Spleen (tissue), 11 donors: ENCODE results near the gene ACSL5. TPM values are rescaled to one million over a fixed set of nuclear protein-coding genes. Genes with fewer than 3 reads are reported as not detected.

Source experiments
- DNase-seq: peaks from one replicate; pipeline ENCODE4 v3.0.0-alpha.2; 2020
- H3K27ac ChIP-seq, 8 donors: fragments of 200-600 bp; sonication (generic) in 7 of 8; 1 replicate in 4 of 8; 2 replicates in 4 of 8; pipeline versions ENCODE4 v1.5.0 to v1.8.0; 2016 to 2021; ENCODE audit warnings: inconsistent platforms in 4 of 8, mild to moderate bottlenecking in 4 of 8, moderate library complexity in 1 of 8
- H3K27me3 ChIP-seq, 7 donors: fragments of 200-600 bp; sonication (generic) in 6 of 7; replicated peaks in 1 of 7; 1 replicate in 4 of 7; 2 replicates in 3 of 7; pipeline versions ENCODE4 v1.5.0 to v1.8.0; 2016 to 2021; ENCODE audit warnings: inconsistent platforms in 3 of 7, mild to moderate bottlenecking in 1 of 7
- H3K36me3 ChIP-seq, 6 donors: fragments of 200-600 bp; sonication (generic) in 5 of 6; 1 replicate in 4 of 6; 2 replicates in 2 of 6; pipeline versions ENCODE4 v1.5.0 to v1.8.0; 2016 to 2021; ENCODE audit warnings: inconsistent platforms in 2 of 6
- H3K4me1 ChIP-seq, 6 donors: fragments of 200-600 bp; sonication (generic) in 5 of 6; 1 replicate in 3 of 6; 2 replicates in 3 of 6; pipeline versions ENCODE4 v1.5.0 to v1.8.0; 2016 to 2021; ENCODE audit warnings: inconsistent platforms in 3 of 6
- H3K4me3 ChIP-seq, 8 donors: fragments of 200-600 bp; sonication (generic) in 7 of 8; 1 replicate in 4 of 8; 2 replicates in 4 of 8; pipeline versions ENCODE4 v1.5.0 to v1.8.0; 2016 to 2021; ENCODE audit warnings: inconsistent platforms in 4 of 8, mild to moderate bottlenecking in 4 of 8, moderate library complexity in 2 of 8
- H3K9me3 ChIP-seq, 8 donors: fragments of 200-600 bp; sonication (generic) in 7 of 8; 1 replicate in 4 of 8; 2 replicates in 4 of 8; pipeline versions ENCODE4 v1.5.0 to v1.8.0; 2016 to 2021; ENCODE audit warnings: inconsistent platforms in 4 of 8
- CTCF ChIP-seq, 11 experiments: fragments of 200-600 bp in 7 of 11; fragments of 450-650 bp in 4 of 11; sonication (generic) in 4 of 11; IDR thresholded peaks in 8 of 11; conservative IDR thresholded peaks in 3 of 11; 1 replicate in 7 of 11; 2 replicates in 4 of 11; pipeline versions ENCODE4 v1.4.0 to v1.8.0; 2016 to 2021; ENCODE audit warnings: antibody characterized with exemption in 11 of 11, inconsistent platforms in 4 of 11, mild to moderate bottlenecking in 1 of 11
- POLR2A ChIP-seq, 3 donors: fragments of 450-650 bp; IDR thresholded peaks; one replicate each; pipeline ENCODE4 v1.5.1; 2017; ENCODE audit warnings: antibody characterized with exemption in 3 of 3, mild to moderate bottlenecking in 1 of 3
- POLR2AphosphoS5 ChIP-seq, 3 donors: sonication (generic); formaldehyde crosslinking; IDR thresholded peaks; one replicate each; pipeline ENCODE4 v1.5.1; 2017; ENCODE audit warnings: antibody characterized with exemption in 3 of 3
- WGBS, 5 donors: extraction: QIAGEN DNeasy Blood & Tissue Kit in 3 of 5; methylation state at CpG; one replicate each; pipeline versions ENCODE4 v1.1.5 to v1.1.7; 2013 to 2018; 5-methylcytosine and 5-hydroxymethylcytosine counted together
- intact Hi-C: fragments of 100-400 bp; cut with DNase I; formaldehyde crosslinking; loops from one replicate; pipeline ENCODE4 v1.15.0; 2023; ENCODE audit warnings: low total_unique reads
- polyA plus RNA-seq, 3 donors: library from polyadenylated mRNA; stranded (reverse); fragments of 200-250 nt; gene quantifications; one replicate each; pipeline ENCODE4 v1.2.1, GENCODE V29; 2013
- total RNA-seq, 7 donors: library from RNA; depleted of rRNA in 3 of 7; stranded (reverse); fragments of >200 nt in 3 of 7; fragmentation: NEBNext Ultra II Directional in 4 of 7; extraction: Animal tissue kit (Norgen Biotek cat#: 25700) in 4 of 7; gene quantifications; one replicate each; pipeline versions ENCODE4 v1.1.0 to v1.2.1, GENCODE V29; 2016 to 2021
- donor health status: healthy with polysubstance abuse.
- donor health status: DM: no; HTN: no; CAD: no; lungs with moderate emphysema.
- donor health status: DM: no; HTN: no; CAD: no.
- donor health status: Bipolar disorder and iron deficiency.
- donor health status: healthy.
- donor health status: DM: no; HTN: no; CAD: no.
- donor health status: DM: yes; HTN: yes; CAD: no.

ACSL5 gene
- total and polyA plus RNA-seq, 10 donors = 18.6 to 49.4 (median 42.8) TPM

GRCh38 chr10:112390125-112390703, 16.3 kb downstream of the ACSL5 start:
- 94 to 98% (median 97%) methylated on average over 3 of the region's 3 CpGs for WGBS, 5 donors
- TF ChIP-seq CTCF (IDR thresholded peaks at IDR 0.05 in 8 of 11, conservative IDR thresholded peaks at IDR 0.05 in 3 of 11) (no peak), POLR2AphosphoS5 (IDR thresholded peaks at IDR 0.05) (no peak), POLR2A (IDR thresholded peaks at IDR 0.05) (no peak)
- no peaks in the 10 kb centered on the region for H3K9me3 ChIP-seq
- peaks cover 8 to 29% (median 15%) of the 10 kb centered on the region in 6 donors for H3K4me1 ChIP-seq
- peak overlapping the region in 7 of 8 donors; percentile 51 to 76 (median 66) for H3K27ac ChIP-seq
- no peak for DNase-seq
- H3K4me3 ChIP-seq = no peak overlapping the region
- intact Hi-C loops = no loop called here
- H3K36me3 ChIP-seq = peaks cover 0 to 12% (median 4%) of the 10 kb centered on the region in 6 donors
- H3K27me3 ChIP-seq = no peaks in the 10 kb centered on the region

GRCh38 chr10:112393341-112393740, 19.4 kb downstream of the ACSL5 start:
- DNase-seq = no peak
- Histone ChIP-seq H3K27me3 (no peaks in the 10 kb centered on the region), H3K4me1 (peaks cover 8 to 20% (median 15%) of the 10 kb centered on the region in 6 donors), H3K36me3 (peaks cover 0 to 41% (median 31%) of the 10 kb centered on the region in 6 donors), H3K4me3 (no peak overlapping the region), H3K27ac (no peak overlapping the region), H3K9me3 (no peaks in the 10 kb centered on the region)
- 83 to 93% (median 84%) methylated on average over 1 of the region's 1 CpG for WGBS, 5 donors
- TF ChIP-seq CTCF (IDR thresholded peaks at IDR 0.05 in 8 of 11, conservative IDR thresholded peaks at IDR 0.05 in 3 of 11) (no peak), POLR2A (IDR thresholded peaks at IDR 0.05) (no peak), POLR2AphosphoS5 (IDR thresholded peaks at IDR 0.05) (no peak)
- intact Hi-C loops = no loop called here

- Histone ChIP-seq H3K4me3 (no peak overlapping the region), H3K27me3 (no peaks in the 10 kb centered on the region), H3K27ac (no peak overlapping the region), H3K9me3 (no peaks in the 10 kb centered on the region), H3K36me3 (peaks cover 0 to 46% (median 35%) of the 10 kb centered on the region in 6 donors), H3K4me1 (peaks cover 5 to 15% (median 14%) of the 10 kb centered on the region in 6 donors)
- no peak for DNase-seq
- intact Hi-C loops = no loop called here
- WGBS, 5 donors = 85 to 95% (median 89%) methylated on average over 2 of the region's 2 CpGs
- TF ChIP-seq CTCF (IDR thresholded peaks at IDR 0.05 in 8 of 11, conservative IDR thresholded peaks at IDR 0.05 in 3 of 11) (no peak), POLR2AphosphoS5 (IDR thresholded peaks at IDR 0.05) (no peak), POLR2A (IDR thresholded peaks at IDR 0.05) (no peak)
Observed at GRCh38 chr10:112393827-112394226, 19.9 kb downstream of the ACSL5 start.

- H3K4me1 ChIP-seq = peaks cover 0 to 9% (median 7%) of the 10 kb centered on the region in 6 donors
- no peak for DNase-seq
- intact Hi-C loops = no loop called here
- H3K27ac ChIP-seq = peak overlapping the region in 1 of 8 donors; percentile 14
- no peak for TF ChIP-seq CTCF (IDR thresholded peaks at IDR 0.05 in 8 of 11, conservative IDR thresholded peaks at IDR 0.05 in 3 of 11)
- TF ChIP-seq POLR2A (IDR thresholded peaks at IDR 0.05) = no peak
- no peak for TF ChIP-seq POLR2AphosphoS5 (IDR thresholded peaks at IDR 0.05)
- no peaks in the 10 kb centered on the region for H3K27me3 ChIP-seq
- 87 to 95% (median 91%) methylated on average over 5 of the region's 5 CpGs for WGBS, 5 donors
- no peak overlapping the region for H3K4me3 ChIP-seq
- H3K36me3 ChIP-seq = peaks cover 0 to 52% (median 42%) of the 10 kb centered on the region in 6 donors
- no peaks in the 10 kb centered on the region for H3K9me3 ChIP-seq
Observed at GRCh38 chr10:112394475-112394875, 20.6 kb downstream of the ACSL5 start.
